Panc1 (cell line): ENCODE measurements around the gene PCSK1N. TPM values are rescaled to one million over a fixed set of nuclear protein-coding genes. Genes with fewer than 3 reads are reported as not detected.

Source experiments
- ATAC-seq: fragments of 200-7000 bp; cut with Tn5 transposase; 2 replicates; pipeline ENCODE4 v1.9.1; 2020; ENCODE audit warnings: mild to moderate bottlenecking, moderate library complexity
- BruUV-seq: library from RNA; stranded (reverse); fragments of 400-500 nt; replicated peaks from 2 replicates; lab custom pipeline; 2021; lab: Mats Ljungman, UMichigan
- CTCF ChIA-PET: fragments of 300-600 bp; sonication (Branson Sonifier 250); formaldehyde crosslinking; loops from one replicate; lab custom pipeline; 2022; ENCODE audit warnings: antibody characterized with exemption; lab: Charles Lee
- POLR2A ChIA-PET: fragments of 300-600 bp; sonication (Branson Sonifier 250); formaldehyde crosslinking; loops from one replicate; lab custom pipeline; 2022; ENCODE audit warnings: antibody characterized with exemption; lab: Charles Lee
- DNase-seq: peaks from one replicate; pipeline ENCODE4 v3.0.0-alpha.2; 2010; ENCODE audit warnings: low read depth, low spot score
- H3K27ac ChIP-seq: 2 replicates; pipeline ENCODE4 v1.5.1; 2011; ENCODE audit warnings: mild to moderate bottlenecking, low read length, inconsistent platforms
- H3K27me3 ChIP-seq: fragments of 200-500 bp; sonication (Bioruptor generic); 2 replicates; pipeline ENCODE4 v1.6.0; 2014; ENCODE audit warnings: low read length, inconsistent platforms; ENCODE audit not compliant: control insufficient read depth, insufficient read depth
- H3K36me3 ChIP-seq: fragments of 200-500 bp; sonication (Bioruptor generic); 2 replicates; pipeline ENCODE4 v1.5.1; 2014; ENCODE audit warnings: inconsistent platforms, mild to moderate bottlenecking, low read length, moderate library complexity; ENCODE audit not compliant: control insufficient read depth, insufficient read depth
- H3K4me1 ChIP-seq: 2 replicates; pipeline ENCODE4 v1.5.1; 2011; ENCODE audit warnings: inconsistent platforms, mild to moderate bottlenecking, low read length, moderate library complexity; ENCODE audit not compliant: control insufficient read depth, insufficient read depth
- H3K4me3 ChIP-seq, 2 experiments: 2 replicates each; pipeline ENCODE4 v1.5.1; 2011 to 2012; ENCODE audit warnings: low read depth in 2 of 2, low read length in 2 of 2, mild to moderate bottlenecking in 2 of 2, inconsistent platforms in 1 of 2, moderate library complexity in 1 of 2
- H3K9me3 ChIP-seq: fragments of 200-500 bp; sonication (Bioruptor generic); 2 replicates; pipeline ENCODE4 v1.5.1; 2014; ENCODE audit warnings: low read depth, mild to moderate bottlenecking, inconsistent platforms, low read length, moderate library complexity; ENCODE audit not compliant: control insufficient read depth, insufficient read depth
- POLR2AphosphoS5 ChIP-seq: IDR thresholded peaks from 2 replicates; pipeline ENCODE4 v1.6.1; 2012; ENCODE audit warnings: mild to moderate bottlenecking, low read depth, low read length, moderate library complexity
- SIN3A ChIP-seq: IDR thresholded peaks from 2 replicates; pipeline ENCODE4 v1.6.1; 2012; ENCODE audit warnings: low read depth, mild to moderate bottlenecking, low read length, moderate library complexity, borderline replicate concordance; ENCODE audit not compliant: insufficient read depth
- TCF7L2 ChIP-seq: IDR thresholded peaks from 2 replicates; pipeline ENCODE4 v1.6.1; 2011; ENCODE audit warnings: mild to moderate bottlenecking, low read depth, low read length, inconsistent platforms
- in situ Hi-C: cut with HindIII; loops from 2 replicates; pipeline ENCODE4 v1.10.0; 2016; ENCODE audit warnings: low sequenced_read_pairs, low pct_unique_long_range_greater_than_20kb
- intact Hi-C: fragments of 100-400 bp; cut with micrococcal nuclease; formaldehyde crosslinking; loops from one replicate; pipeline ENCODE4 v1.10.0; 2022; ENCODE audit not compliant: unreplicated experiment
- total RNA-seq: library from RNA; stranded (reverse); gene quantifications from one replicate; pipeline ENCODE4 v1.2.1, GENCODE V29; 2021; ENCODE audit not compliant: unreplicated experiment
- TF ChIP-seq, protein P1 (sequence below): fragments of 450-650 bp; IDR thresholded peaks from 2 replicates; pipeline ENCODE4 v1.5.1; 2017; ENCODE audit warnings: mild to moderate bottlenecking
- TF ChIP-seq, protein P2 (sequence below), 2 experiments: IDR thresholded peaks; 2 replicates each; pipeline ENCODE4 v1.6.1; 2011 to 2012; ENCODE audit warnings: low read depth in 2 of 2, control low read depth in 1 of 2, low read length in 1 of 2, mild to moderate bottlenecking in 1 of 2, moderate library complexity in 1 of 2; ENCODE audit not compliant: insufficient read depth in 1 of 2

The PCSK1N gene
- total RNA-seq, 1 experiment from 2014 or later: 17.8 TPM

DNA sequence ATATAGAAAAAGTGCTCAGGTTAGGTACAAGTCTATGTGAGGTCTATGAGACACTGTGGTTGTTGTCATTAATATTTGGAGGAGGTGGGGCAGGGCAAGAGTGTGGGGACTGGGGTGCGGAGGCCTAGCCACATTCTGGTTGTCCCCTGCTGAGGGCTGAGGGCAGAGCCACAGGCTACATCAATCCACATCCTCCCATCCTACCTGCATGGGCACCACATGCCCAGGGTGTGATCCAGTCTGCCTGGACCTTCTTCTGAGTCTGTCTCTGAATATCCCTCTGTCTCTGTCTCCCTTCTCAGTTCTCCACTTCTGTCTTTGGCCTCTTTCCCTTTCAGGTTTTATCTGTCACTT is 50.2 kb downstream of the PCSK1N start:
- no peak overlapping the region for H3K4me3 ChIP-seq
- in situ Hi-C loops (no loop called here), intact Hi-C loops (no loop called here)
- ChIA-PET POLR2A (no interaction called here), CTCF (no interaction called here)
- no peak overlapping the region for H3K27ac ChIP-seq
- TF ChIP-seq, protein P1, sequence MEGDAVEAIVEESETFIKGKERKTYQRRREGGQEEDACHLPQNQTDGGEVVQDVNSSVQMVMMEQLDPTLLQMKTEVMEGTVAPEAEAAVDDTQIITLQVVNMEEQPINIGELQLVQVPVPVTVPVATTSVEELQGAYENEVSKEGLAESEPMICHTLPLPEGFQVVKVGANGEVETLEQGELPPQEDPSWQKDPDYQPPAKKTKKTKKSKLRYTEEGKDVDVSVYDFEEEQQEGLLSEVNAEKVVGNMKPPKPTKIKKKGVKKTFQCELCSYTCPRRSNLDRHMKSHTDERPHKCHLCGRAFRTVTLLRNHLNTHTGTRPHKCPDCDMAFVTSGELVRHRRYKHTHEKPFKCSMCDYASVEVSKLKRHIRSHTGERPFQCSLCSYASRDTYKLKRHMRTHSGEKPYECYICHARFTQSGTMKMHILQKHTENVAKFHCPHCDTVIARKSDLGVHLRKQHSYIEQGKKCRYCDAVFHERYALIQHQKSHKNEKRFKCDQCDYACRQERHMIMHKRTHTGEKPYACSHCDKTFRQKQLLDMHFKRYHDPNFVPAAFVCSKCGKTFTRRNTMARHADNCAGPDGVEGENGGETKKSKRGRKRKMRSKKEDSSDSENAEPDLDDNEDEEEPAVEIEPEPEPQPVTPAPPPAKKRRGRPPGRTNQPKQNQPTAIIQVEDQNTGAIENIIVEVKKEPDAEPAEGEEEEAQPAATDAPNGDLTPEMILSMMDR: no peak
- TF ChIP-seq, protein P2, sequence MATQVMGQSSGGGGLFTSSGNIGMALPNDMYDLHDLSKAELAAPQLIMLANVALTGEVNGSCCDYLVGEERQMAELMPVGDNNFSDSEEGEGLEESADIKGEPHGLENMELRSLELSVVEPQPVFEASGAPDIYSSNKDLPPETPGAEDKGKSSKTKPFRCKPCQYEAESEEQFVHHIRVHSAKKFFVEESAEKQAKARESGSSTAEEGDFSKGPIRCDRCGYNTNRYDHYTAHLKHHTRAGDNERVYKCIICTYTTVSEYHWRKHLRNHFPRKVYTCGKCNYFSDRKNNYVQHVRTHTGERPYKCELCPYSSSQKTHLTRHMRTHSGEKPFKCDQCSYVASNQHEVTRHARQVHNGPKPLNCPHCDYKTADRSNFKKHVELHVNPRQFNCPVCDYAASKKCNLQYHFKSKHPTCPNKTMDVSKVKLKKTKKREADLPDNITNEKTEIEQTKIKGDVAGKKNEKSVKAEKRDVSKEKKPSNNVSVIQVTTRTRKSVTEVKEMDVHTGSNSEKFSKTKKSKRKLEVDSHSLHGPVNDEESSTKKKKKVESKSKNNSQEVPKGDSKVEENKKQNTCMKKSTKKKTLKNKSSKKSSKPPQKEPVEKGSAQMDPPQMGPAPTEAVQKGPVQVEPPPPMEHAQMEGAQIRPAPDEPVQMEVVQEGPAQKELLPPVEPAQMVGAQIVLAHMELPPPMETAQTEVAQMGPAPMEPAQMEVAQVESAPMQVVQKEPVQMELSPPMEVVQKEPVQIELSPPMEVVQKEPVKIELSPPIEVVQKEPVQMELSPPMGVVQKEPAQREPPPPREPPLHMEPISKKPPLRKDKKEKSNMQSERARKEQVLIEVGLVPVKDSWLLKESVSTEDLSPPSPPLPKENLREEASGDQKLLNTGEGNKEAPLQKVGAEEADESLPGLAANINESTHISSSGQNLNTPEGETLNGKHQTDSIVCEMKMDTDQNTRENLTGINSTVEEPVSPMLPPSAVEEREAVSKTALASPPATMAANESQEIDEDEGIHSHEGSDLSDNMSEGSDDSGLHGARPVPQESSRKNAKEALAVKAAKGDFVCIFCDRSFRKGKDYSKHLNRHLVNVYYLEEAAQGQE (IDR thresholded peaks at IDR 0.05; ENCODE audit: insufficient read depth in 1 of 2, low read depth in 2 of 2, low read length in 1 of 2): no peak
- TF ChIP-seq SIN3A (no peak), TCF7L2 (no peak)
- H3K4me1 ChIP-seq: no peaks in the 10 kb centered on the region
- no peaks in the 10 kb centered on the region for H3K27me3 ChIP-seq
- no peaks in the 10 kb centered on the region for H3K36me3 ChIP-seq
- H3K9me3 ChIP-seq: no peaks in the 10 kb centered on the region
- ATAC-seq (no peak), DNase-seq (no peak)
- BruUV-seq: no TSS peak

DNA sequence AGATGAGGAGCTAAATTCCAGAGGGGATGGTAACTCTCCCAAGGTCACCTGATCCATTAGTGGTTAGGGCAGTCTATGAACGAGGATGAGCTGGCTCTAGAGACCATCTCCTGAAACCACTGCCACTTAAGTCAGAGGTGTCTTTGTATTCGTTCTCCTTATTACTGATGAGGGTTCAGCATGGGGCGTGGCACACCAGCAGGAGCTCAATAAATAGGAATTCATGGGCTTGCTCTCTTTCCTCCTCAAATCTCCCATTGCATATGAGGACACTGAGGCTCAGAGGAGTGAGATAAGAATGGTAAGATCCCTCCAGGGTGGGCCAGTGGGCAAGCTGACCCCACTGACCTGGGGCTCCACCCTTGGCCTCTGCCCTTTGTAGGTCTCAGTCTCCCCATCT is 50.7 kb downstream of the PCSK1N start:
- intact Hi-C loops: no loop called here
- no peak for DNase-seq
- ChIA-PET POLR2A (no interaction called here), CTCF (no interaction called here)
- TF ChIP-seq SIN3A: no peak
- TF ChIP-seq TCF7L2: no peak
- TF ChIP-seq, protein P1: no peak
- no peak for TF ChIP-seq POLR2AphosphoS5
- TF ChIP-seq, protein P2 (IDR thresholded peaks at IDR 0.05; ENCODE audit: insufficient read depth in 1 of 2, low read depth in 2 of 2, low read length in 1 of 2): no peak
- no peaks in the 10 kb centered on the region for H3K36me3 ChIP-seq
- no peaks in the 10 kb centered on the region for H3K27me3 ChIP-seq
- ATAC-seq: no peak
- no peak overlapping the region for H3K27ac ChIP-seq
- no peaks in the 10 kb centered on the region for H3K4me1 ChIP-seq
- H3K9me3 ChIP-seq: no peaks in the 10 kb centered on the region
- no peak overlapping the region for H3K4me3 ChIP-seq
- in situ Hi-C loops: no loop called here
- no TSS peak for BruUV-seq
